ENCODE measurements around the gene PYCARD.
"Not testable (repeated sequence)": the region's sequence is repeated elsewhere in the genome, so short reads cannot be mapped to it uniquely, and the experiment has no call there.

PYCARD gene

DNA sequence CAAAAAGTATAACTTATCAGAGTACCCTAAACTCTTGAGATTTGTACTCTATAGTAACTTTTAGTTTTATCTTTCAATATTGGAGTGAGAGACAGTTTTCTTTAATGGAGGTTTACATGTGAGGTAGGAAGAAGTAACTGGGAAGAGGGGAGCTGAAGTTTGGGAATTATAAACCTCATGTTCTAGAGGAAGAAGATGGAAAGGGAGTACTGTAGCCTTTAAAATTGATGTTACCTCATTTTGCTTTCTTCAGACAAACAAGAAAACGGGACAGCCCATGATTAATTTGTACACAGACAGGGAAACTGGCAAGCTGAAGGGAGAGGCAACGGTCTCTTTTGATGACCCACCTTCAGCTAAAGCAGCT lies 13.2 kb downstream of the PYCARD start:
- DNase-seq, result no peak

DNA sequence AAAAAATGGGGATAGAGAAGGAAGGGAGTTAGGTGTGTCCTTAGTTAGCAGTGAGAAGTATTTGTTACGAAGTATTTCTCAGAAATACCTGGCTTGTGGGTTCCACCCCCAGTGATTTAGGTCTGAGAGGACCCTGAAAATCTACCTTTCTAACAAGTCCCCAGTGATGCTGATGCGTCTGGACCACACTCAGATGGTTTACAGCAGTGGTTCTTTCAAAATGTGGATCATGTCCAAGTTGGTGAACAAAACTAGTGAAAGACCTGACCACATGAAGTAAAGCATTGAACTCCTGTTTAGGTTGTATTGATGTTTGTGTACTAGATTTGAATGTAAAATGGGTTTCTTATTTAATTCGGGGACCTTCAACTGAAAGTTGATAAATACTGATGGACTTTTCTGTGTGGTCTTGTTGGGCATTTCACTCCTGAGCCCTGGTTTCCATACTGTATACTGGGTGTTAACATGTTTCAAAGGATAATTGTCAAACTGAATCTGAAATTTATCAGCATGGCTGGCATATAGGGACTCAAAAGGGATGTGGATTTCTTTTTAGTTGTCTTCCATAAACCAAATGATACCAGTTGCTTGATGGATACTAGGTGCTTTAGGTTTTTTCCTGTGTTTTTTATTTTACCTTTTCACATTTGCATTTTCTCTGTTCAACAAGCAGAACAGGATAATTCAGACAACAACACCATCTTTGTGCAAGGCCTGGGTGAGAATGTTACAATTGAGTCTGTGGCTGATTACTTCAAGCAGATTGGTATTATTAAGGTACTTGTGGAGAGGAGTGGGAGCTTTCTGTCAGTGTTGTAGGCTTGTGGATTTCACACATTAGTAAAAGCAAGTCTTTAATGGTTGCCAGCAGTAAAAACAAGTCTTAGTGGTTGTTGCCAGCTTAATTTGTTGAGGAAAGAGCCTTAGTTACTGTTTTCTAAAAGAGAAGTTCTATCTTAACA lies 13.8 kb downstream of the PYCARD start:
- no peak for DNase-seq

DNA sequence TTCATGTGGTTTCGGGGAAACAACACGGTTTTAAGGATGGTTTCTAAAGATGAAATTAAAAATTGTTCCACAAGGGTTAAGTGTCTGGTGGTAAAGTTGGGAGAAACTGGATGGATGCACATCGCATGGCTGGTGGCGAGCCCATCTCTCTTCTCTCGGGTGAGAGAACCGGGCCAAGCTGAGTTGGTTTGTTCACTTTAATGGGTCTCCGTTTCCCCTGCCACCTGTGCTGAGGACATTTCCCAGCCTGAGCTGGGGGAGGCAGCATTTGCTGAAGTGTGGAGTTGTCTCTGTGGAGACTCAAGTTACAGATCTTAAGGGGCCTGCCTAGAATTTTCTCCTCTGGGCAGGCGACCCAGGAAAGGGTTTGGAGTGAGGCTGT lies 14.8 kb downstream of the PYCARD start:
- DNase-seq, result no peak

DNA sequence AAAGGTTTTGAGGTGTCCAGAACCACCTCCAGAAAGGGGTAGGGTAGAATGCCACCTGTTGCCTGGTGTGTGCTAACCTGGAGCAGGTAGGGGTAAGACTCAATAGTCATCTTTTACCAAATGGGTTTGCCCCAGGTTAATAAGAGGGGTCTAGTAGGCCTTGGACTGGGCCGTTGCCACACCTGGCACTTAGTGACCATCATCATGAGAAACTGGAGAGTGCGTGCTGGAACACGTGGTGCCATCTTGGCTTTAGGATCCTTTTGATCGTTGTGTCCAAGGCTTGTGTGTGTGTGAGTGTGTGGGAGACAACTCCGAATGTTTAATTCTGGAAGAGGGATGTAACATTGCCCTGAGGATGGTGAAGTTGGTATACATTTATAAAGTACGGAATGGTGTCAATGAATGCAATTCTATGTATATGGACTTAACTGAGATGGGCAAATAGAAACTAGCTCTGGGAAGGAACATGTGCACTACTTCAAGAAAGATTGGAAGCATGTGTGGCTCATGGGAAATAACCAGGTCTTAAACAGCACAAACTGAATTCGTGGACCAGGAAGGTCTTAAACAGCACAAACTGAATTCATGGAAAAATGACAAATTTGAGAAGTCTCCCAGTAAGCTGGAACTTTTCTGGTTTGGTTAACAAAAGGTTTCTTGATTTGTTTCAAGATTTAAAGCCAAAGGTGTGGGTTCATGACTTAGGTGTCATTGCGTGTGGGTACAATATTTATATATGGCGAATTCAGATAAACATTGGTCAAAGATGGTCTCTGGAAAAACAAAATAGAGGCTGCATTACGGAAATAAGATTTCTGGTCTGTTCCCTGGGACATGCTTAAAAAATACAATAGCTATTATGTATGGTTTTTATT lies 15.4 kb downstream of the PYCARD start:
- no peak for DNase-seq

DNA sequence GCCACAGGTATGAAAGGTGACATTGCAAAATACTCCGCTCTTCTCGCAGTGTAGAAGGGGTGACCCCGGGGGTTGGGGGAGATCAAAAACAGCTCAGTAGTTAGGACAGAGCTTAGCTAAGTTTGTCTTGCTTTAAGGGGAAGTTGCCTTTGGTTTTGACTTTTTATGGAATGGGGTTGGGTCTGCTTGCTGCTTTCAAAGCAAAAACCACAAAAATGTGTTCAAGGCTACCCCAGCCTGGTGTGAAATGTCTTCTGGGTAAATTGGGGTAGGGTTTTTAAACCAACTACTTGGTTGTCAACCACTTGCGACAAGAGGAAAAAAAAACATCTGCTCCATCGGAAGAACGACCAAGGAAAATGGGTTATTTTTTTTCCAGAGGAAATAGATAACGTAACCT lies 16.4 kb downstream of the PYCARD start:
- DNase-seq, result no peak

DNA sequence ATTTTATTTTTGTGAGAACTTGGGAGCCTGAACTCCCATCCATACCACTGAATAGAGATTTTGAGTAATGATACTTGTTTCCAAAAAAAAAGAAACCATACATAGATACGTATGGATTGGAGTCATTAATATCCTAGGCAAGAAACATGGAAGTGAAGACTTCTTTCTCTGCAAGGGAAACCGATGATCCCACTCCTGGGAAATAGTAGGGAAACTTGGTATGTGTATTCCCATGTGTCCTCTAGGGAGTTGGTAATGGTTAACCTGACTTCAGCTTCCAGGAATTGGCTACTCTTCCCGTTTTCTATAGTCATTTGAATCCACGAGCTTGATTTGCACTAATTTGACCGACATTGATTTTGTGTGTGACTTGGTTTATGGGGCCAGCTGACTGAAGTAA lies 17.2 kb downstream of the PYCARD start:
- no peak for DNase-seq

DNA sequence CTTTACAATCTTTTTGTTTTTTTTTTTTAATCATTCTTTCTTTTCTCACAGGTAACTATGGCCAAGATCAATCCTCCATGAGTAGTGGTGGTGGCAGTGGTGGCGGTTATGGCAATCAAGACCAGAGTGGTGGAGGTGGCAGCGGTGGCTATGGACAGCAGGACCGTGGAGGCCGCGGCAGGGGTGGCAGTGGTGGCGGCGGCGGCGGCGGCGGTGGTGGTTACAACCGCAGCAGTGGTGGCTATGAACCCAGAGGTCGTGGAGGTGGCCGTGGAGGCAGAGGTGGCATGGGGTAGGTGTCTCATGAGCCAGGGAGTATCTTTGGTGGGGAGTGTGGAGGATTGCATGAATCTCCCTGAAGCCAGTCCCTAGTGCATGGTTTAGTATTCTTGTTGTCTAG lies 17.7 kb downstream of the PYCARD start:
- no peak for DNase-seq

DNA sequence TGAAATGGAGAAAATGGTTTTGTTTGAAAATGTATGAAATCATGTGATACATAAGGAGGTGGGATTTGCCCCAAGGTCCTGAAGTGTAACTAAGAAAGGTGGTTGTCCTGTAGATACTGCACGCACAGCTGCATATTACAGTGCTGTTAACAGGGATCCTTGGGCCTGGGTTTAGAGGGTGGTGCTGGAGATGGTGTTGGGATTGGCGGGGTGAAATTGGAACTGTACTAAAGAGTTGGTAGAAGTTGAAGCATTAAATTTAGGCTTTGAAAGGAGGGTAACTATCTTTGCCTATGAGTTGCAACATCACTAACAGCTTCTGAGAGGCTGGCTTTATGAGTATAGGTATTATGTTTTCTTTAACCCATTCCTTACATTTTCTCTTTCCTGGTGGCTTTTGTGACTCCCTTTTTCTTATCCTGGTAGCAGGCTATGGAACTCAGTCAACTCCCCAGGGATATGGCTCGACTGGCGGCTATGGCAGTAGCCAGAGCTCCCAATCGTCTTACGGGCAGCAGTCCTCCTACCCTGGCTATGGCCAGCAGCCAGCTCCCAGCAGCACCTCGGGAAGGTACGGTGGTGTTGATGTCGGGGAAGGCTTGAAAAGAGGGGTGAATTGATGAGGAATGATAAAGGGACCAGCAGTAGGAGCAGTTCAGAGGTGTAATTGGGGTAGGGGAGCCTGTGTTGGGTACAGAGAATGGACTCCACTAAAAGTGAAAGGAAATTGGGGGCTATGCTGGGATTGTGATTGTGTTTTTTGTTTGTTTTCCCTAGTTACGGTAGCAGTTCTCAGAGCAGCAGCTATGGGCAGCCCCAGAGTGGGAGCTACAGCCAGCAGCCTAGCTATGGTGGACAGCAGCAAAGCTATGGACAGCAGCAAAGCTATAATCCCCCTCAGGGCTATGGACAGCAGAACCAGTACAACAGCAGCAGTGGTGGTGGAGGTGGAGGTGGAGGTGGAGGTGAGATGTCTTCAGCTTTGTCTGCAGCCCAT lies 18.8 kb downstream of the PYCARD start:
- DNase-seq, result no peak

DNA sequence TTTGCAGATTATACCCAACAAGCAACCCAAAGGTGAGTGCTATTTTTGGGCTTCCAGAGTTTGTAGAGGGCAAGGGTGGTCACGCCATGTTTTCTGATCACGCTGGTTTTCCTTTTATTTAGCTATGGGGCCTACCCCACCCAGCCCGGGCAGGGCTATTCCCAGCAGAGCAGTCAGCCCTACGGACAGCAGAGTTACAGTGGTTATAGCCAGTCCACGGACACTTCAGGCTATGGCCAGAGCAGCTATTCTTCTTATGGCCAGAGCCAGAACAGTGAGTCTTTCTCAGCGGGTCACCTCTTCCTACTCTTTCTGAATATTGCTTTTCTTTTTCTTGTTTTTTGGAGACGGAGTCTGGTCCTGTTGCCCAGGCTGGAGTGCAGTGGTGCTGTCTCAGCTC lies 20.2 kb downstream of the PYCARD start:
- no peak for DNase-seq

DNA sequence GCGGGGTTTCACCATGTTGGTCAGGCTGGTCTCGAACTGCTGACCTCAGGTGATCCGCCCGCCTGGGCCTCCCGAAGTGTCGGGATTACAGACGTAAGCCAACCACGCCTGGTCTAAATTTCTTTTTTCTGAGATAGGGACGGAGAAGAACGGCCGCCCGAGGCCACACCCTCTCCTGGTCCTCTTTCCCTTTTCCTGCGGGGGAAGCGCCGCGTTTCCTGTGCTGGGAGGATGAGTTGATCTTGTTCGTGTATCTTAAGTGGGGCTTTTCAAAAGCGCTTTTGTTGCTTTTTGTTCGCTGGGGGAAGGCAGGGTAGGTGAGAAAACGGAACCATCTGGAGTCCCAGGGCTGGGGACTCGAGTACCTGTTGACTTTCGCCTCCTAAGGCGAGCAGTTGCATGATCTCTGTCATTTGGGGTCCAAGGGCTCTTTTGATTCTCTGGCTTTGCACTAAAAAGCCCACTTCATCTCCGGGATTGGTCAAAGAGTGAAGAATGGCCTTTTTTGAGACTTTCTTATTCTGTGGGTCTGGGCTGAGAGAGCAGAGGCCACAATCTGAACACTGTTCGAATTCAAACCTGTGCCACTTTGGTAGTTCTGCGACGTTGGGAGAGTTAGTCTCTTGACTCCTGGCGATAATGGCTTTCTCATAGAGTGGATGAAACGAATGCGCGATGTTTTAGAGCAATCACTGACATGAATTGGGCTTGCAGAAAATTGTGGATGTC lies 21.3 kb downstream of the PYCARD start:
- DNase-seq, result peak; percentile 71 to 75

DNA sequence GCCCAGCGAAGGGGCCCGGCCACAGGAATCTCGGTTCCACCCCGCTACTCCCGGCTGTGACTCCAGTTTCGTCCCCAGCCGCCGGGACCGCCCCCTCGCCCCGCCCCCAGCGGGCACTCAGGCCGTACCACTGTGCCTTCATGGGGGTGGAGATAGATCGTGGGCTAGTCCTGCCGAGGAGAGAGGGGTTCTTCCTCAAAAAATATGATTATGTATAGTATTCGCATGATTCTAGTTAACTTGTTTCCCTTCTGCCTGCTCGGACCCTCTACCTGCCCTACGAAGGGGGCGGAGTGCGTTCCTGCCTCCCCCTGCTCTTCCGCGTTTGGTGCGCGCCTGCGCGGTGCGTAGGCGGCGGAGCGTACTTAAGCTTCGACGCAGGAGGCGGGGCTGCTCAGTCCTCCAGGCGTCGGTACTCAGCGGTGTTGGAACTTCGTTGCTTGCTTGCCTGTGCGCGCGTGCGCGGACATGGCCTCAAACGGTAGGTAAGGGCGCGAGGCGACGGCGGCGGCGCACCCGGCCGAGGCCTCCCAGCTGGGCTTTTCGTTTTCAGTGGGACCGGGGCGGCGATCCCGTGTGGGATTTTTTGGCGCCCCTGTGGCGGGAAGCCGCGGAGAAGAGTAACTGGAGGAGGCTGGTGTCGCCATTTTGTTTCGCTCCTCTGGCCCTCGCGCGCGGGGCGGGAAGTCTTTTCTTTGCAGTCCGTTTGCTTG lies 22.7 kb downstream of the PYCARD start, which contains the start of gene FUS:
Gene FUS, plus strand, starts transcription at position 393 of the 713 bp plus-strand sequence. Its CDS starts 76 bp downstream, at position 469.
- DNase-seq, result peak; percentile 70 to 93

DNA sequence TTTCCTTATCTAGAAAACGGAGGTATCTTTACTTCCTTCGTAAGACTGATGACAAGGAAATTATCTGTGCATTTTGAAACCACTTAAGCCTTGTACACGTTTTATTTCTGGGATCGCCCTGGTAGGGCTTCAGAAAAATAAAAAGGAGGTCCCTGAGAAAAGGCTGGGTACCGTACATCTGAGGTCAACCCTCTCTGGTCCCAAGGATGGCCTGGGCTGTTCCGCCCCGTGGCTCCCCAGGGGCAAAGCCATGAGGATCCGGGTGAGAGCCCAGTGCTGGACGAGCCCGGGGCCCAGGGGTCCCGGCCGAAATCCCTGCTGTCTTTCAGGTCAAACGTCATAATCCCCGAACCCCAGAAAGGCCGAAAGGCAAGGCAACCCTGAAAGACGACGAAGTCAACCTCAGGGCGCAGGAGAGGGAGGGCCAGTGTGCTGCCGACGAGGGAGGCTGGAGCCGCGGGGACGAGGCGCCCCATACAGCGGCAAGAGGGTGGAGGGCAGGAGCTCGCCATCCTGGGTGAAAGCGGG lies 23.3 kb downstream of the PYCARD start:
- DNase-seq, result no peak

DNA sequence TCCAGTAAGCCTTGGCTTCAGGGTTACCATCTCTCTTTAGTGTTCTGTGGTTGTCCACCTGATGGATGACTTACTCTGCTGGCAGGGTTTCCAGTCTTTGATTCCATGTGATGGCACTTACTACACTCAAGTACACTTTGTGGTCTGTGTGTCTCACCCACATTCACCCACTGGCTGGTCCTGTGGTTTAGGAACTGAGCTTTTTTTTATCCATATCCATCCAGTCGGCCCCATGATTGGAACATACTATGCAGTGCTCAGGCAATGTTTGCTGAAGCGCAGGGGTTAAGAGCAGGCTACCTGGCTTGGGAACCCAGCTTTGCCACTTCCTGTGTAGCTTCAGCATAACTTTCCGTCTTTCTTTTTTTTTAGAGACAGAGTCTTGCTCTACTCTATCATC lies 25.4 kb downstream of the PYCARD start:
- DNase-seq, result peak; percentile 56 to 87

DNA sequence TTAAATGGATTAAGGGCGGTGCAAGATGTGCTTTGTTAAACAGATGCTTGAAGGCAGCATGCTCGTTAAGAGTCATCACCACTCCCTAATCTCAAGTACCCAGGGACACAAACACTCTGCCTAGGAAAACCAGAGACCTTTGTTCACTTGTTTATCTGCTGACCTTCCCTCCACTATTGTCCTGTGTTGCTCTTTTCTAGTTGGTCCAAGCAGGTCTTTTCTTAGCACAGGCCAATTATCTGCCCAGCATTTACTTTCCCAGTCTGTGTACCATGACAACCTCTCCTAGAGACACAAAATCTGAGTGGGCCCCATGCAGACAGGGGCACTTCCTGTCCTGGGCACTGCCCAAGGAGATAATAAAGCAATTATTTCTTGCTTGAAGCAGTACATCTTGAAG lies 32.5 kb downstream of the PYCARD start:
- not testable (repeated sequence) for DNase-seq

DNA sequence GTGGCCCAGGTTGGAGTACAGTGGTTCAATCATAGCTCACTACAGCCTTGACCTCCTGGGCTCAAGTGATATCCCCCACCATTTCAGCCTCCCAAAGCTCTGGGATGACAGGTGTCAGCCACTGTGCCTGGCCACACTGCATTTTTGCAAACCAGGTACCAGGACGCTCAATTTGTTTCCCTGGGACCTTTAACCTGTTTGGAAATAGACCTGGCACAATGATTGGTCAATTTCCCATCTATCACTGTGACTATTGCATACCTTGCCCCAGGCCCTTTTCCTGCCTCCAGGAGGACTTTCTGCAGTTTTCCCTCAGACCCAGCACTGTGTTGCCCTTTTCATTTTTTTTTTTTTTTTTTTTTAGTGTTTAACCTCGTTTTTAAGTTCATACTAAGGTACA lies 33.7 kb downstream of the PYCARD start:
- DNase-seq, result no peak

DNA sequence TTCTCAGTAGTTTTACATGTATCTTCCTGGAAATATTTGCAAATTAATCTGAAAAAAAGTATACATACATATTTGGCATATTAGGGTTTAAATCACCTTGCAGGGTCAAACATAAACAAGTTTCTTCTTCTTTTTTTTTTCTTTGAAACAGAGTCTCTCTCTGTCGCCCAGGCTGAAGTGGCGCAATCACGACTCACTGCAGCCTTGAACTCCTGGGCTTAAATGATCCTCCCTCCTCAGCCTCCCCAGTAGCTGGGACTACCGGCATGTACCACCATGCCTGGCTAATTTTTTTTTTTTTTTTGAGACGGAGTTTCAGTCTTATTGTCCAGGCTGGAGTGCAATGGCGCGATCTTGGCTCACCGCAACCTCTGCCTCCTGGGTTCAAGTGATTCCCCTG lies 35.2 kb downstream of the PYCARD start:
- no peak for DNase-seq

DNA sequence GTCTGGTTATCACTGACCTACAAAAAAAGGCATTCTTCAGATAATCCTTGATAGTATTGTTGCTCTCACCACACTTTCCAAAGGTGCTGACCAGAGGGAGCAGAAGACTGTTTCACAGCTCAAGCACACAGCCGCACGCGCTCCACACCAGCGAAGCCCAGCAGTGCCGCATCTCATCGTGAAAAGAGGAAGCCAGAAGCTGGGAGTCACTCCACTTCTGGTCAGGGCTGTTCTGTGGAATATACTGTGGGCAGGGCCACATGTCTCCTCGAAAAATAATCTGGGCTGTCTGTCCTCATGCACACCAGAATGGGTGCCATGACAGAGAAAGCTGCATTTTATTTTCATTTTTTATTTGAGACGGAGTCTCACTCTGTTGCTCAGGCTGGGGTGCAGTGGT lies 45.4 kb downstream of the PYCARD start:
- peak; percentile 70 to 72 for DNase-seq
